ENCODE measurements around the gene PTPRN2.

PTPRN2 gene

GRCh38 chr7:157871681-157872080 is 715.9 kb downstream of the PTPRN2 start:
- in situ Hi-C loops (cut with MboI; ENCODE audit: low sequenced_read_pairs), result no loop called here

DNA sequence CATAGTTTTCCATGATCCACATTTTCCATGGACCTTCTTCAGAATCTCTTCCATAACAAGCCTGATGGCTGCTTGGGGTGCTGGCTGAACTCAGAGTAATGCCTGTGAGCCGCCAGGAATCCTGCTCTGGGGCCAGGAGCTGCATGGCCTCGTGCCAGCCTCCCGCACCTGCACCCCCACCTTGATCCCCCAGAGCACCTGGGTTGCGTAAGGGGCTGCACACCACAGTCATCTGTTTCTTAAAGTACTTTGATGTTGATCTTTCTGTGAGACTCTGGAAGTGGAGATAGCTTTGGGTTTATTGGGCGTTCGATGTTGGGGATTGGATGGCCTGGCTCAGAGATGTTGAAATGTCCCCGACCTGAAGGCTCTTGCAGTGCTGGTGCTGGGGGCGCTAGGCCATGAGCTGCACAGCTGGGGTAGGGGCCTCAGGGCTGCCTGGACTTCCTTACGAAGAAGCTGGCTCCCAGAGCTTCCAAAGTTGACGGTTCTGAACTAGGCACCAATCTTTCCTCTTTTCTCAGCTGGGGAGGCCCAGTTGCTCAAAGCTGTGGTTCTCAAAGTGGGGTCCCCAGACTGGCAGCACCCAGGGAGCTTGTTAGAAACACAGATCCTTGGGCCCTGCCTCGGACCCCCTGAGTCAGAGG is 716.9 kb downstream of the PTPRN2 start:
- in situ Hi-C loops (cut with MboI; ENCODE audit: low sequenced_read_pairs), result no loop called here

- in situ Hi-C loops (cut with MboI; ENCODE audit: low sequenced_read_pairs), result no loop called here
Measured at GRCh38 chr7:157869793-157870192, 717.8 kb downstream of the PTPRN2 start.

DNA sequence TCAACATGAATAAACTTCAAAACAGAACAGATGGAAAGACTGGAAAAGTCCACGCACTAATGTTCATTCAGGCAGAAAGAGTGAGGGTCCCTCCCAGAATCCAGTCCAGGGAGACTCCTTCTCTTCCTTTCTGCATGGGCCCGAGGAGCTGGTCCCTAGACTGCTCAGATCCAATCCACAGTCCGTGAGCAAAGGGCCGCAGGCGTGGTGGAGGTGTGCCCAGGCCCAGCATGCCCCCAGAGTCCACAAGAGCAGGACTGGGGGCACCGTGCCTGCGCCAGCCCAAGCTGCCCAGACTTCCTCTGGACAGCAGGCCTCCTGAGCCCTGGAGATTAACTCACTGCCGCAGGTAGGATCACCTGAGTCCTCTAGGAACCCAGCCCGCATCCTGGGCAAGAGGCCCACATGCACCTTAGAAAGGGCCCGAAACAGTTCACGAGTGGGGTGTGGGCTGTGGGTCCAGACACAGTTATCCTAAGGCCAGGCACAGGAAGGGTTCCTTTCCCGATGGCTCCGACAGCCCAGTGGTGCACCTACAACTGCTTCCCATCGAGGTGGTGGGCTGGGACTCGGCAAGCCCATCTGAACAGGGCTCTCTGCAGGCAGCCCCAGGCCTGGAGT is 719.8 kb downstream of the PTPRN2 start:
- in situ Hi-C loops (cut with MboI; ENCODE audit: low sequenced_read_pairs), result no loop called here

GRCh38 chr7:157866336-157866924 is 721.2 kb downstream of the PTPRN2 start:
- in situ Hi-C loops (cut with MboI; ENCODE audit: low sequenced_read_pairs), result no loop called here

DNA sequence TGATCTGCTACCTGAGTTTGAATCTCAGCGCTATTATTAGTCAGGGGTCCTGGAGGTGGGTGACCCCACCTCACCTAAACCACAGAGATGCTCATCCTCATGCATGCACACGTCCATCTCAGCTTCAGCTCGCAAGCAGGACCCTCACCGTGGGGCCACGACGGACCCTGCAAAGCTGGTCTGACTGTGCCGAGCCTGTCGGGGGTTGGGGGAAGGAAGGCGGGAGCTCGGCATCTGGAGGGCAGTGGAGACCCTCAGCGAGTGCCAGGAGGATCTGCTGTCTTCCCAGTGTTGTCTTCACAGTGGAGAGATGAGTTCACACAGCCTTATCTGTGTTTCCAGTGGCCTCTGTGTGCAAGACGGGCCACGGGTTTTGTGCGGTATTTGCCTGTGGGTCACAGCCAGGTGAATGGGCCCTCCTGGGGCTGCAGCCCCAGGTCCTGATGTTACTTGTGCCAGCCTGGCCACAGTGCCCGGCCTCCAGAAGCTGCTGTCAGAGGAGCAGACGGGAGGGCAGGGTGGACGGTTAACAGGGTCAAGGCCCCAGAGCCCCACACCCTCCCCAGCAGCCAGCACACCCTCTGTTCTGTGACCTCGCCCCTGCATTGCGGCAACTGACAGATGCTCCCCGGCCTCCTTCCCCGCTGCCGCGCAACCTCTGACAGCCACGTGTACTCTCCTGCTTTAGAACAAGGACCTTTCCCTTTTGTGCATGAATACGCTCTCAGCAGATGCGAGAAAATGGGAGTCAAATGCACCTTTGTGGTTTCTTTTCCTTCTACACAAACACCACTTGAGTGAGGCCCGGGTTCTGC is 722.1 kb downstream of the PTPRN2 start:
- in situ Hi-C loops (cut with MboI; ENCODE audit: low sequenced_read_pairs), result no loop called here

DNA sequence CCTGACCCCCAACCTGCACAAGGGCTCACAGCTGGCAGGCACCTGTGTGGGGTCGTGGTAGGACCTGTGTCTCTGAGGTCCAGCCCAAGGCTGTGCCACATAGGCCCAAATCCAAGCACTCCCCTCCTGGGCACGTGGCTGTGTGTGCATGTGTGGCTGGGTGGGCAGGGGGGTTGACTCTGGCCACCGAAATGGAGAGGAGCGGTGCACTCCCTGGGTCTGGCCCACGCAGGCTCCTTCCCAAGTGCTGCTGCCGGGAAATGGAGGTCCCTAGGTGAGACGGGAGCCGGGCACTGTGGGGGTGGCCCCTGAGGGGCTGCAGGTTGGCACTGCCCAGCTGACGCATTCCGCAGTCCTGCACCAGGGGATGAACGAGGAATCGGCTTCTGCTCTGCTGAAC is 722.7 kb downstream of the PTPRN2 start:
- in situ Hi-C loops (cut with MboI; ENCODE audit: low sequenced_read_pairs), result no loop called here

- in situ Hi-C loops (cut with MboI; ENCODE audit: low sequenced_read_pairs), result no loop called here
Measured at GRCh38 chr7:157863906-157864810, 723.5 kb downstream of the PTPRN2 start.

DNA sequence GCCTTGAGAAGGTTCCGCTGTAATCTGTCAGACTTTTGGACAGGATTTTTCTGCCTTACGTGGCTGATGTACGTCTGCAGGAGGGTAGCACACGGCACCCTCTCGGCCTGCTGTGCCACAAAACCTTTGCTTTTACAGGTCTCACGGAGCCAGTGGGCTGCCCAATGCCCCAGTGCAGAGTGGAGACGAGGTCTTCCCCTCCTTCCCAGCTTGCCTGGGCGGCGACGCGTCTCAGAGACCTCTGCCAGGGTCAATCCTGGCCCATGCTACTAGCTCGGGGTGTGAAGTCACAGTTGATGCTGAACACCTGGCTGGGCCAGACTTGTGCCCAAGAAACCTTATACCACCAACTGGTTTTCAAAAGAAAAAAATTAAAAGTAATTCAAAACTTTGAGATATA is 724.4 kb downstream of the PTPRN2 start:
- in situ Hi-C loops (cut with MboI; ENCODE audit: low sequenced_read_pairs), result no loop called here

DNA sequence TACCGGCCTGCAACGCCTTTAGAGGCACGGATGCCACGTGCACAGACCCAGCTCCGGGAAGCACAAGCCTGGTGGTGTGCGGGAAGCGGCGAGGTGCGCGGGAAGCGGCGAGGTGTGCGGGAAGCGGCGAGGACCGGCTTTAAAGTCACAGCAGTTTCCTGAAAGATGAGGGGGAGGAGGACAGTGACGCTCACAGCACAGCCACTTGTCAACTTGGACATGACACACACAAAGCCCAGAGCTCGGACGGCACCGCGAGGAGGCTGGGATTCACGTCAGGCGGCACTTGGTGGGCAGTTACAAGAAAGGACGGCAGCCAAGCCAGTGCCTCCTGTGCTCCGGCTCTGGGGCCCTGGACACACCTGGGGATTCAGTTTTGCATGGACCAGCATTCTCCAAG is 724.9 kb downstream of the PTPRN2 start:
- in situ Hi-C loops (cut with MboI; ENCODE audit: low sequenced_read_pairs), result no loop called here

- in situ Hi-C loops (cut with MboI; ENCODE audit: low sequenced_read_pairs), result no loop called here
Measured at GRCh38 chr7:157861551-157861950, 726.1 kb downstream of the PTPRN2 start.

- in situ Hi-C loops (cut with MboI; ENCODE audit: low sequenced_read_pairs), result no loop called here
Measured at GRCh38 chr7:157861031-157861491, 726.6 kb downstream of the PTPRN2 start.

DNA sequence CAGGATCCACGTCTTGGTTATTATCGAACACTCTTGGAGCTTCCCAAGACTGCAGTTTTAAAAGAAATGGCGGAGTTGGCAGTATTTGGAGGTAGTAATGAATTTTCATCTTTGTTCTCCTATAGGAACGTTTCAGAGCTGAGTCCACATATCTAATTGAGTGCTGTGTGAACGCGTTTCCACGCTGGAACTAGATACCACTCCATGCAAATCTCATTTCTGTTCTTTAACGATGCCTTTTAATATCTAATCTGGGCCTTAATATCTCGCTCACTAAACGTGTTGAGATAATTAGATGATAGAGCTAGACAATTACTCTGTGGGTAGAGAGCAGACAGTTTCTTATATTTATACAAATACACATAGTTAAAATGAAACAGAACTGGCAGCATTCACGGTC is 727.2 kb downstream of the PTPRN2 start:
- in situ Hi-C loops (cut with MboI; ENCODE audit: low sequenced_read_pairs), result no loop called here

DNA sequence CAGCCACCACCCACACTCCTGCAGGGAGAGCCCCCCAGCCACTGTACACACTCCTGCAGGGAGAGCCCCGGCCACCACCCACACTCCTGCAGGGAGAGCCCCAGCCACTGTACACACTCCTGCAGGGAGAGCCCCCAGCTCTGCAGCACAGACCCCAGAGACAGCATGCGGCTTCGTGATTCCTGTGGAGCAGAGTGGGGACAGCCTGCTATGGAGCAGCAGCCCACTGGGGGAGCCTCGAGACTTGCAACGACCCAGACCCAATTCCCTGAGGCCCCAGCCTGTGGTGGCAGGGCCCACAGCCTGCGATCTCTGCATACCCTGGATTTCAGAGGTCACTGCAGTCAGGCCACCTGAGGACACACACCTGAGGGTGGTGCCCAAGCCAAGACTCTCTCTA is 727.7 kb downstream of the PTPRN2 start:
- in situ Hi-C loops (cut with MboI; ENCODE audit: low sequenced_read_pairs), result no loop called here

- in situ Hi-C loops (cut with MboI; ENCODE audit: low sequenced_read_pairs), result no loop called here
Measured at GRCh38 chr7:157857578-157858075, 730.0 kb downstream of the PTPRN2 start.

DNA sequence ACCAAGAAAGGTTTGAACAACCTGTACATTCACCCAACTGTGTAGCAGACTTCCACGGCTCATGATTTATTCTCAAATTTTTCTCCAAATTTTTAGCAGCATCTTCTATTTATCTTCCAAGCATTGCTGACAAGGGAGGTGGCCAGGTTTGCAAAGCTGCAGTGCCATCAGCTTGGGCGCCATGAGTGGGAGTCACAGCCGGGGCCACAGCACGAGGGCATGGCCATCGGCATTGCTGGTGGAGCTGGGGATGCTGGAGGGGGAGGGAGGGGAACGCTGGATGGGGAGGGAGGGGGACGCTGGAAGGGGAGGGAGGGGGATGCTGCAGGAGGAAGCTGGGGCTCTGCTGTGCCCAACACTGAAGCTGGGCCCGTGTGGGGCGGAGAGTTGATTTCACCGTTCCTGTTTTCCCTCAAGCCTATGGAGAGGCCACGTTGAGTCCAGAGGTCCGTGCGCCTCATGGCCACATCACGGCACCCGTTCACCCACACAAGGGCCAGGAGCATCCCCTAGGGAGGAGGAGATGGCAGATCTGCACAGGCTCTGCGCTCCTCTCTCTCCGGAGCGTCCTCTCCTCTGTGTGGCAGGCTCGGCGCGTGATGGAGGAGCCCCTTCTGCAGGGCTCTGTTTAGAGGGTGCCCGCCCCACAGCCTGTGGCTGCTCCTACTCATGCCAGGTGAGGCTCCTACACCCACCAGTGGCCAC is 730.6 kb downstream of the PTPRN2 start:
- in situ Hi-C loops (cut with MboI; ENCODE audit: low sequenced_read_pairs), result no loop called here

- in situ Hi-C loops (cut with MboI; ENCODE audit: low sequenced_read_pairs), result no loop called here
Measured at GRCh38 chr7:157855452-157856213, 732.0 kb downstream of the PTPRN2 start.

DNA sequence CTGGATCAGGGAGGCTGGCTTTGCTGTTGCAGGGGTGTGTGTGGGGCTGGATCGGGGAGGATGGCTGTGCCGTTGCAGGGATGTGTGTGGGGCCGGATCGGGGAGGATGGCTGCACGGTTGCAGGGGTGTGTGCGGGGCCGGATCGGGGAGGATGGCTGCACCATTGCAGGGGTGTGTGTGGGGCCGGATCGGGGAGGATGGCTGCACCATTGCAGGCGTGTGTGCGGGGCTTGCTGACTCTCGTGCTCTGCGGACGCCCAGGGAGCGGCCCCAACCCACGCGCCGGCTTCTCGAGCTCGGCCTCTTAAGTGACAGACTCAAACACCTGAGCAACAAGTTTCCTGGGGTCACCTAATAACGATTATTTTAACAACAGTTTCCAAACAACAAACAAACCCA is 732.6 kb downstream of the PTPRN2 start:
- in situ Hi-C loops (cut with MboI; ENCODE audit: low sequenced_read_pairs), result no loop called here

Data from hTERT RPE-1 (cell line).